Measurements from ENCODE around the gene NDUFS3. TPM values are rescaled to one million over a fixed set of nuclear protein-coding genes. Genes with fewer than 3 reads are reported as not detected.
A peak's percentile ranks its signal among the peaks of the same experiment; 100 is the strongest.
"Not testable (repeated sequence)": the region's sequence is repeated elsewhere in the genome, so short reads cannot be mapped to it uniquely, and the experiment has no call there.

Gene NDUFS3
- 100 to 1,000 TPM in 1 of 5 donors, 10 to 100 TPM in 4; 69.1 to 105 (median 76.1) TPM for total RNA-seq
- total RNA-seq (2013) = 63.1 TPM
- total RNA-seq = 31.4 to 81.2 (median 42.8) reads per million in 29 experiments

- H3K27ac ChIP-seq (ENCODE audit: low read length) = peak within 1 kb of the TSS; percentile 77
- Mint-ChIP-seq H3K4me1 (peaks cover 38 to 45% (median 44%) of the 10 kb centered on the region in 3 donors), H3K4me3 (peak within 1 kb of the TSS; percentile 87 to 100 (median 100)), H3K36me3 (peaks cover 32% of the 10 kb centered on the region), H3K9me3 (no peaks in the 10 kb centered on the region), H3K27ac (peak within 1 kb of the TSS; percentile 95 to 100), H3K27me3 (no peaks in the 10 kb centered on the region)
- DNase-seq (peak; percentile 70 to 95 (median 83)), ATAC-seq (replicated peaks in 1 of 4) (peak; percentile 92 to 95 (median 94))
- CTCF ChIA-PET = interaction anchor here in 1 of 2 donors (0.6 to 2.5 kb wide), 5 partner anchors 12 to 94 kb away, joined by 3 to 11 read pairs (median 4); no protein-coding TSS in a partner anchor
- H3K4me1 ChIP-seq (ENCODE audit: control insufficient read depth in 1 of 2, extremely low read depth in 1 of 2, insufficient read depth in 2 of 2, low read length in 2 of 2) = peaks cover 20 to 36% of the 10 kb centered on the region in 2 experiments
- WGBS (ENCODE audit: insufficient coverage) = under 1% methylated on average over 59 of the region's 72 CpGs
- POLR2A ChIA-PET = interaction anchor here (0.5 to 1.0 kb wide), 12 partner anchors 10 to 310 kb away, joined by 3 to 10 read pairs (median 5); partner anchors contain the start of gene PTPMT1 (in 1 of the 2)
- H3K36me3 ChIP-seq (ENCODE audit: control insufficient read depth in 2 of 2, extremely low read depth in 1 of 2, insufficient read depth in 1 of 2, low read length in 1 of 2) = peaks cover 11 to 47% of the 10 kb centered on the region in 2 donors
- peak within 1 kb of the TSS; percentile 78 to 84 for H3K4me3 ChIP-seq (ENCODE audit: control insufficient read depth in 1 of 2, extremely low read depth in 1 of 2, low read length in 1 of 2)
- H3K9me3 ChIP-seq = no peaks in the 10 kb centered on the region
- no peaks in the 10 kb centered on the region for H3K27me3 ChIP-seq (replicated peaks in 1 of 2; ENCODE audit: control insufficient read depth in 2 of 2, extremely low read depth in 1 of 2, insufficient read depth in 2 of 2, low read length in 1 of 2)
Observed at GRCh38 chr11:47578524-47579494, at the start of gene NDUFS3, which contains the start of gene KBTBD4. NDUFS3 (plus strand) TSS chr11:47579074; CDS start chr11:47579092, 18 bp downstream. KBTBD4 (minus strand) TSS chr11:47578970; CDS start chr11:47578951, 19 bp downstream.

- Histone ChIP-seq H3K27me3 (replicated peaks in 1 of 2; ENCODE audit: control insufficient read depth in 2 of 2, extremely low read depth in 1 of 2, insufficient read depth in 2 of 2, low read length in 1 of 2) (no peaks in the 10 kb centered on the region), H3K4me1 (ENCODE audit: control insufficient read depth in 1 of 2, extremely low read depth in 1 of 2, insufficient read depth in 2 of 2, low read length in 2 of 2) (peaks cover 10 to 42% of the 10 kb centered on the region in 2 experiments), H3K9me3 (no peaks in the 10 kb centered on the region), H3K27ac (ENCODE audit: low read length) (no peak overlapping the region), H3K36me3 (ENCODE audit: control insufficient read depth in 2 of 2, extremely low read depth in 1 of 2, insufficient read depth in 1 of 2, low read length in 1 of 2) (peaks cover 0 to 9% of the 10 kb centered on the region in 2 donors), H3K4me3 (ENCODE audit: control insufficient read depth in 1 of 2, extremely low read depth in 1 of 2, low read length in 1 of 2) (no peak overlapping the region)
- Mint-ChIP-seq H3K36me3 (peaks cover 13% of the 10 kb centered on the region), H3K27me3 (no peaks in the 10 kb centered on the region), H3K4me1 (peaks cover 40 to 69% (median 69%) of the 10 kb centered on the region in 3 donors), H3K4me3 (peak overlapping the region in 1 of 3 donors; percentile 15), H3K9me3 (no peaks in the 10 kb centered on the region), H3K27ac (peak overlapping the region in 1 of 2 donors; percentile 48)
- ATAC-seq (replicated peaks in 1 of 4) (no peak), DNase-seq (no peak)
- POLR2A ChIA-PET = no interaction called here
- no CpG with 5 or more reads among the region's 4 CpGs for WGBS (ENCODE audit: insufficient coverage)
- CTCF ChIA-PET = no interaction called here
Observed at GRCh38 chr11:47529951-47530350, 48.9 kb upstream of the NDUFS3 start.

DNA sequence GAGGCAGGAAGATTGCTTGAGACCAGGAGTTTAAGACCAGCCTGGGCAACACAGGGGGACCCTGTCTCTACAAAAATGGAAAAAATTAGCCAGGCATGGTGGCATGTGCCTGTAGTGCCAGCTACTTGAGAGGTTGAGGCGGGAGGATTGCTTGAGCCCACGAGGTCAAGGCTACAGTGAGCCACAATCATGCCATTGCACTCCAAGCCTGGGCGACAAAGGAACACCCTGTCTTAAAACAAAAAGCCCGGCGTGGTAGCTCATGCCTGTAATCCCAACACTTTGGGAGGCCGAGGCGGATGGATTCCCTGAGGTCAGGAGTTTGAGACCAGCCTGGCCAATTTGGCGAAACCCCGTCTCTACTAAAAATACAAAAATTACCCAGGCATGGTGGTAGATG is 48.2 kb upstream of the NDUFS3 start:
- not testable (repeated sequence) for H3K9me3 Mint-ChIP-seq
- WGBS (ENCODE audit: insufficient coverage) = 92% methylated on average over 7 of the region's 9 CpGs

DNA sequence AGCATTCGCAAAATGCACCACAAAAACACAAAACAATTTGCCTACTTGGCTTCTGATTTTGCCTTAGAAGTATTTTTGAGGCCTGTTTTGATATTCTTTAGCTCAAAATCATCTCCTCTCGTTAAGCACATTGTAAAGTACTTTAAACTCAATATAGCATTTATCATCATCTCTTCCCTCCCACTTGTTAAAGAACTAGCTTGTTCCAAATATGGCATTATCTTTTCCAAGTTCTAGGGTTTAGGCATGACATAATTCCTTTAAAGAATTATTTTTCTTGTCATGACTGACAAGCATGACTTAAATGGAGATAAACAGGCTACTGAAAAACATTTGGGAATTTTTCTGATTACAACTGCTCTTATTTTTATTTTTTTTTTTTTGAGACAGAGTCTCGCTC is 47.2 kb upstream of the NDUFS3 start:
- Histone ChIP-seq H3K27ac (ENCODE audit: low read length) (no peak overlapping the region), H3K9me3 (no peaks in the 10 kb centered on the region), H3K36me3 (ENCODE audit: control insufficient read depth in 2 of 2, extremely low read depth in 1 of 2, insufficient read depth in 1 of 2, low read length in 1 of 2) (peaks cover 0 to 13% of the 10 kb centered on the region in 2 donors), H3K4me1 (ENCODE audit: control insufficient read depth in 1 of 2, extremely low read depth in 1 of 2, insufficient read depth in 2 of 2, low read length in 2 of 2) (peaks cover 3 to 38% of the 10 kb centered on the region in 2 experiments), H3K27me3 (replicated peaks in 1 of 2; ENCODE audit: control insufficient read depth in 2 of 2, extremely low read depth in 1 of 2, insufficient read depth in 2 of 2, low read length in 1 of 2) (no peaks in the 10 kb centered on the region), H3K4me3 (ENCODE audit: control insufficient read depth in 1 of 2, extremely low read depth in 1 of 2, low read length in 1 of 2) (no peak overlapping the region)
- Mint-ChIP-seq H3K9me3 (no peaks in the 10 kb centered on the region), H3K27ac (no peak overlapping the region), H3K4me3 (no peak overlapping the region), H3K36me3 (peaks cover 13% of the 10 kb centered on the region), H3K27me3 (no peaks in the 10 kb centered on the region), H3K4me1 (peaks cover 29 to 58% (median 57%) of the 10 kb centered on the region in 3 donors)
- POLR2A ChIA-PET = interaction anchor here in 1 of 2 donors (1.0 kb wide), 1 partner anchor 16 kb away, joined by 3 read pairs; no protein-coding TSS in a partner anchor
- no CpG with 5 or more reads among the region's 3 CpGs for WGBS (ENCODE audit: insufficient coverage)
- CTCF ChIA-PET = interaction anchor here in 1 of 2 donors (0.6 to 1.5 kb wide), 2 partner anchors 8 to 10 kb away, joined by 3 read pairs; no protein-coding TSS in a partner anchor
- ATAC-seq (replicated peaks in 1 of 4) = no peak
- no peak for DNase-seq

More for the DNA sequence above, 48.2 kb upstream of the NDUFS3 start:
- Mint-ChIP-seq H3K4me3 (peak overlapping the region in 1 of 3 donors; percentile 15), H3K4me1 (peaks cover 38 to 64% (median 64%) of the 10 kb centered on the region in 3 donors), H3K27ac (peak overlapping the region; percentile 23 to 48), H3K36me3 (peaks cover 14% of the 10 kb centered on the region)
- H3K27ac ChIP-seq (ENCODE audit: low read length); H3K27me3 ChIP-seq (replicated peaks in 1 of 2; ENCODE audit: control insufficient read depth in 2 of 2, extremely low read depth in 1 of 2, insufficient read depth in 2 of 2, low read length in 1 of 2); CTCF ChIA-PET; ATAC-seq (replicated peaks in 1 of 4); H3K9me3 ChIP-seq; H3K4me3 ChIP-seq (ENCODE audit: control insufficient read depth in 1 of 2, extremely low read depth in 1 of 2, low read length in 1 of 2); H3K27me3 Mint-ChIP-seq; DNase-seq: not testable (repeated sequence)
- Histone ChIP-seq H3K4me1 (ENCODE audit: control insufficient read depth in 1 of 2, extremely low read depth in 1 of 2, insufficient read depth in 2 of 2, low read length in 2 of 2) (peaks cover 3 to 37% of the 10 kb centered on the region in 2 experiments), H3K36me3 (ENCODE audit: control insufficient read depth in 2 of 2, extremely low read depth in 1 of 2, insufficient read depth in 1 of 2, low read length in 1 of 2) (peaks cover 0 to 12% of the 10 kb centered on the region in 2 donors)
- POLR2A ChIA-PET = interaction anchor here in 1 of 2 donors (0.7 kb wide), 1 partner anchor 13 kb away, joined by 3 read pairs; no protein-coding TSS in a partner anchor

DNA sequence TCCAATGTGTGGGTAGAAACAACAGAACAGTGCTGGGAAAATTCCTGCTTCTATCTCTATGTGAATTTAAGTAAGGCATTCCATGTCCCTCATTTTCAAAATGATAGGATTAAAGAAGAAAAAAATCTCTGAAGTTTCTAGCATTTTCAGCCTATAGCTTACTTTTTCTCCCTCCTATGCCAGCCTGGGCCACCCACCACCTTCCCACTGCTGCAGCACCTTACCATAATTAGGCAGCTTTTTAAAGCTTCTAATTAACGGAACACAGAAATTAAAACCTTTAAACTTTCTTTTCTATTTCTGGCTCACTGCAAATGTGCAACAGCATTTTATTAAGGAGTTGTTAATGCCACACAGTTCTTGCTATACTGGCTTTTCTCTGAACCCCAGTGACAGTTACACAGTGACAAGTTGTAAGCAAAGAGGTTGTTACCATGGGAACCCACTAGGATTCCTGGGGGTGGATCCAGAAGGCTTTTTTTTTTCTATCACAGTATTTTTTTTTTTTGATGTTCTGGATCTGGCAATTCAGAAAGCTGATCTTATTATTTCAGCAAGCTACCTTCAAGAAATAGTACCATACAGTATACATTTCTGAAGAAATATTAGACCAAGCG is 46.2 kb upstream of the NDUFS3 start:
- no peak overlapping the region for H3K27ac ChIP-seq (ENCODE audit: low read length)
- H3K4me1 ChIP-seq (ENCODE audit: control insufficient read depth in 1 of 2, extremely low read depth in 1 of 2, insufficient read depth in 2 of 2, low read length in 2 of 2) = peaks cover 0 to 41% of the 10 kb centered on the region in 2 experiments
- no peaks in the 10 kb centered on the region for H3K27me3 ChIP-seq (replicated peaks in 1 of 2; ENCODE audit: control insufficient read depth in 2 of 2, extremely low read depth in 1 of 2, insufficient read depth in 2 of 2, low read length in 1 of 2)
- CTCF ChIA-PET = interaction anchor here (0.5 to 1.5 kb wide), 7 partner anchors 11 to 937 kb away, joined by 3 to 4 read pairs (median 3); no protein-coding TSS in a partner anchor
- H3K9me3 ChIP-seq = no peaks in the 10 kb centered on the region
- H3K4me3 Mint-ChIP-seq = no peak overlapping the region
- DNase-seq = no peak
- peaks cover 13% of the 10 kb centered on the region for H3K36me3 Mint-ChIP-seq
- no peaks in the 10 kb centered on the region for H3K9me3 Mint-ChIP-seq
- peaks cover 0 to 13% of the 10 kb centered on the region in 2 donors for H3K36me3 ChIP-seq (ENCODE audit: control insufficient read depth in 2 of 2, extremely low read depth in 1 of 2, insufficient read depth in 1 of 2, low read length in 1 of 2)
- peak overlapping the region in 1 of 2 donors; percentile 46 for H3K27ac Mint-ChIP-seq
- WGBS (ENCODE audit: insufficient coverage) = 100% methylated on average over 1 of the region's 2 CpGs
- peaks cover 34 to 62% (median 53%) of the 10 kb centered on the region in 3 donors for H3K4me1 Mint-ChIP-seq
- H3K4me3 ChIP-seq (ENCODE audit: control insufficient read depth in 1 of 2, extremely low read depth in 1 of 2, low read length in 1 of 2) = no peak overlapping the region
- no peak for ATAC-seq (replicated peaks in 1 of 4)
- POLR2A ChIA-PET = interaction anchor here (0.6 to 0.7 kb wide), 3 partner anchors 315 to 1423 kb away, joined by 3 to 6 read pairs (median 3); partner anchors contain the start of gene NUP160 (in 1 of the 2)
- H3K27me3 Mint-ChIP-seq = no peaks in the 10 kb centered on the region

Measured in T-cell (primary cell).